GM12878 (cell line): Measurements from ENCODE around the gene SIK3.

Experiments
- BACH1 ChIP-seq: fragments of 450-650 bp; IDR thresholded peaks from 2 replicates; pipeline ENCODE4 v1.6.1; 2017; ENCODE audit warnings: mild to moderate bottlenecking, borderline replicate concordance
- JUNB ChIP-seq: IDR thresholded peaks from 2 replicates; pipeline ENCODE4 v1.6.1; 2016; ENCODE audit warnings: antibody characterized with exemption, mild to moderate bottlenecking
- NFYA ChIP-seq: IDR thresholded peaks from 2 replicates; pipeline ENCODE4 v1.6.1; 2011; ENCODE audit warnings: low read depth, mild to moderate bottlenecking, low read length, improper control_type of control experiment, borderline replicate concordance
- NR2C2 ChIP-seq: IDR thresholded peaks from 2 replicates; pipeline ENCODE4 v1.6.1; 2011; ENCODE audit warnings: borderline replicate concordance, low read depth; ENCODE audit not compliant: control insufficient read depth, insufficient read length
- SUZ12 ChIP-seq: fragments of 200-600 bp; sonication (generic); IDR thresholded peaks from one replicate; pipeline ENCODE4 v1.6.1; 2018; ENCODE audit warnings: antibody characterized with exemption, mild to moderate bottlenecking; ENCODE audit not compliant: unreplicated experiment
- TBL1XR1 ChIP-seq: IDR thresholded peaks from 2 replicates; pipeline ENCODE4 v1.6.1; 2012; ENCODE audit warnings: low read depth, low read length, improper control_type of control experiment
- TF ChIP-seq, protein P1 (sequence below), 3 experiments: IDR thresholded peaks in 2 of 3; conservative IDR thresholded peaks in 1 of 3; 2 replicates each; pipeline ENCODE4 v1.5.1; 2011; ENCODE audit warnings: low read depth in 3 of 3, low read length in 3 of 3, mild to moderate bottlenecking in 3 of 3, control low read depth in 2 of 3, moderate library complexity in 2 of 3, inconsistent platforms in 1 of 3, mixed read lengths in 1 of 3; ENCODE audit not compliant: control insufficient read depth in 2 of 3, insufficient read depth in 1 of 3; ENCODE audit errors: extremely low read depth in 1 of 3

GRCh38 chr11:116867619-116868018 is 230.6 kb downstream of the SIK3 start:
- TF ChIP-seq NFYA (no peak), TBL1XR1 (no peak), SUZ12 (no peak), NR2C2 (no peak), BACH1 (no peak), JUNB (no peak)
- TF ChIP-seq, protein P1, sequence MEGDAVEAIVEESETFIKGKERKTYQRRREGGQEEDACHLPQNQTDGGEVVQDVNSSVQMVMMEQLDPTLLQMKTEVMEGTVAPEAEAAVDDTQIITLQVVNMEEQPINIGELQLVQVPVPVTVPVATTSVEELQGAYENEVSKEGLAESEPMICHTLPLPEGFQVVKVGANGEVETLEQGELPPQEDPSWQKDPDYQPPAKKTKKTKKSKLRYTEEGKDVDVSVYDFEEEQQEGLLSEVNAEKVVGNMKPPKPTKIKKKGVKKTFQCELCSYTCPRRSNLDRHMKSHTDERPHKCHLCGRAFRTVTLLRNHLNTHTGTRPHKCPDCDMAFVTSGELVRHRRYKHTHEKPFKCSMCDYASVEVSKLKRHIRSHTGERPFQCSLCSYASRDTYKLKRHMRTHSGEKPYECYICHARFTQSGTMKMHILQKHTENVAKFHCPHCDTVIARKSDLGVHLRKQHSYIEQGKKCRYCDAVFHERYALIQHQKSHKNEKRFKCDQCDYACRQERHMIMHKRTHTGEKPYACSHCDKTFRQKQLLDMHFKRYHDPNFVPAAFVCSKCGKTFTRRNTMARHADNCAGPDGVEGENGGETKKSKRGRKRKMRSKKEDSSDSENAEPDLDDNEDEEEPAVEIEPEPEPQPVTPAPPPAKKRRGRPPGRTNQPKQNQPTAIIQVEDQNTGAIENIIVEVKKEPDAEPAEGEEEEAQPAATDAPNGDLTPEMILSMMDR (IDR thresholded peaks at IDR 0.05 in 2 of 3, conservative IDR thresholded peaks at IDR 0.05 in 1 of 3; ENCODE audit: control insufficient read depth in 2 of 3, extremely low read depth in 1 of 3, insufficient read depth in 1 of 3, low read depth in 3 of 3, low read length in 3 of 3): no peak
